SK-N-SH treated with all-trans-retinoic acid at 6 μM for 48 hours (cell line): ENCODE measurements around the gene TNFRSF12A.

Source experiments
- ATAC-seq: fragments of 200-7000 bp; cut with Tn5 transposase; 3 replicates; pipeline ENCODE4 v1.9.1; 2020; ENCODE audit warnings: mild to moderate bottlenecking, moderate library complexity
- ARNTL ChIP-seq: fragments of 450-650 bp; formaldehyde crosslinking; IDR thresholded peaks from 2 replicates; pipeline ENCODE4 v1.5.0; 2020; ENCODE audit warnings: low read depth, mild to moderate bottlenecking, moderate library complexity, borderline replicate concordance
- BACH2 ChIP-seq: fragments of 250-450 bp; sonication (Bioruptor Pico); IDR thresholded peaks from 2 replicates; pipeline ENCODE4 v1.9.0; 2021; ENCODE audit warnings: mild to moderate bottlenecking, borderline replicate concordance
- CSDC2 ChIP-seq: fragments of 250-450 bp; sonication (Bioruptor Pico); IDR thresholded peaks from 2 replicates; pipeline ENCODE4 v1.5.0; 2020; ENCODE audit warnings: mild to moderate bottlenecking, moderate library complexity
- CSRNP3 ChIP-seq: fragments of 250-450 bp; sonication (Bioruptor Pico); IDR thresholded peaks from 2 replicates; pipeline ENCODE4 v1.5.1; 2021; ENCODE audit warnings: mild to moderate bottlenecking, moderate library complexity
- ESRRG ChIP-seq: fragments of 250-450 bp; sonication (Bioruptor Pico); IDR thresholded peaks from 2 replicates; pipeline ENCODE4 v1.6.1; 2021; ENCODE audit warnings: mild to moderate bottlenecking
- GLIS3 ChIP-seq: fragments of 250-450 bp; sonication (Bioruptor Pico); IDR thresholded peaks from 2 replicates; pipeline ENCODE4 v1.5.0; 2020; ENCODE audit warnings: mild to moderate bottlenecking, moderate library complexity
- ISL1 ChIP-seq: fragments of 250-450 bp; sonication (Bioruptor Pico); IDR thresholded peaks from 2 replicates; pipeline ENCODE4 v2.1.2; 2022; ENCODE audit warnings: mild to moderate bottlenecking, moderate library complexity
- OSR1 ChIP-seq: fragments of 250-450 bp; sonication (Bioruptor Pico); IDR thresholded peaks from 2 replicates; pipeline ENCODE4 v1.8.0; 2022; ENCODE audit warnings: moderate library complexity, mild to moderate bottlenecking, inconsistent platforms
- PATZ1 ChIP-seq: fragments of 250-450 bp; sonication (Bioruptor Pico); IDR thresholded peaks from 2 replicates; pipeline ENCODE4 v1.8.0; 2020; ENCODE audit warnings: mild to moderate bottlenecking, moderate library complexity, borderline replicate concordance
- POU6F1 ChIP-seq: fragments of 250-450 bp; sonication (Bioruptor Pico); IDR thresholded peaks from 2 replicates; pipeline ENCODE4 v1.8.0; 2021; ENCODE audit warnings: low read depth, mild to moderate bottlenecking, moderate library complexity, borderline replicate concordance
- PPARA ChIP-seq: fragments of 250-450 bp; sonication (Bioruptor Pico); IDR thresholded peaks from 2 replicates; pipeline ENCODE4 v1.5.0; 2020; ENCODE audit warnings: mild to moderate bottlenecking, borderline replicate concordance
- RARB ChIP-seq: fragments of 250-450 bp; sonication (Bioruptor Pico); IDR thresholded peaks from 2 replicates; pipeline ENCODE4 v1.8.0; 2021; ENCODE audit warnings: mild to moderate bottlenecking, moderate library complexity
- SNAI2 ChIP-seq: fragments of 250-450 bp; sonication (Bioruptor Pico); IDR thresholded peaks from 2 replicates; pipeline ENCODE4 v1.5.0; 2020; ENCODE audit warnings: mild to moderate bottlenecking, moderate library complexity
- TCF4 ChIP-seq: fragments of 250-450 bp; sonication (Bioruptor Pico); IDR thresholded peaks from 2 replicates; pipeline ENCODE4 v1.8.0; 2021; ENCODE audit warnings: mild to moderate bottlenecking, moderate library complexity, borderline replicate concordance
- TOX ChIP-seq: fragments of 250-450 bp; sonication (Bioruptor Pico); IDR thresholded peaks from 2 replicates; pipeline ENCODE4 v1.8.0; 2021; ENCODE audit warnings: mild to moderate bottlenecking, moderate library complexity, borderline replicate concordance
- TSHZ2 ChIP-seq: fragments of 250-450 bp; sonication (Bioruptor Pico); IDR thresholded peaks from 2 replicates; pipeline ENCODE4 v1.5.0; 2020; ENCODE audit warnings: mild to moderate bottlenecking, moderate library complexity
- ZC3H10 ChIP-seq: fragments of 250-450 bp; sonication (Bioruptor Pico); IDR thresholded peaks from 2 replicates; pipeline ENCODE4 v1.5.1; 2021; ENCODE audit warnings: mild to moderate bottlenecking, moderate library complexity
- ZFP3 ChIP-seq: fragments of 250-450 bp; sonication (Bioruptor Pico); IDR thresholded peaks from 2 replicates; pipeline ENCODE4 v1.5.0; 2020; ENCODE audit warnings: mild to moderate bottlenecking, moderate library complexity
- ZFP30 ChIP-seq: fragments of 450-650 bp; formaldehyde crosslinking; IDR thresholded peaks from 2 replicates; pipeline ENCODE4 v1.5.0; 2022; ENCODE audit warnings: mild to moderate bottlenecking, moderate library complexity
- ZNF565 ChIP-seq: fragments of 450-650 bp; formaldehyde crosslinking; conservative IDR thresholded peaks from 2 replicates; pipeline ENCODE4 v1.5.0; 2020; ENCODE audit warnings: low read depth, mild to moderate bottlenecking, moderate library complexity
- ZNF8 ChIP-seq: fragments of 450-650 bp; formaldehyde crosslinking; IDR thresholded peaks from 2 replicates; pipeline ENCODE4 v1.5.0; 2020; ENCODE audit warnings: mild to moderate bottlenecking, moderate library complexity

TNFRSF12A gene

GRCh38 chr16:3038896-3039295 lies 18.7 kb downstream of the TNFRSF12A start (continued):
- TF ChIP-seq PPARA (CRISPR knock-in tag): no peak

GRCh38 chr16:3042376-3042775 lies 22.2 kb downstream of the TNFRSF12A start:
- TF ChIP-seq TOX (CRISPR knock-in tag) (no peak), RARB (no peak)
- TF ChIP-seq, all 23 proteins: peak for 0
- ATAC-seq: no peak

- TF ChIP-seq PATZ1 (no peak), ZC3H10 (no peak), TOX (CRISPR knock-in tag) (no peak), ARNTL (CRISPR knock-in tag) (no peak), ZFP3 (no peak), TSHZ2 (no peak), ESRRG (no peak), GLIS3 (CRISPR knock-in tag) (no peak), RARB (no peak), CSRNP3 (CRISPR knock-in tag) (no peak), ZNF565 (no peak), ZFP30 (CRISPR knock-in tag) (no peak), SNAI2 (CRISPR knock-in tag) (no peak), POU6F1 (CRISPR knock-in tag) (no peak), PPARA (CRISPR knock-in tag) (no peak), ISL1 (CRISPR knock-in tag) (no peak), CSDC2 (CRISPR knock-in tag) (no peak), ZNF8 (CRISPR knock-in tag) (no peak), OSR1 (no peak), TCF4 (CRISPR knock-in tag) (no peak)
- no peak for ATAC-seq
These were observed 24.5 kb downstream of the TNFRSF12A start for GRCh38 chr16:3044708-3045107.

GRCh38 chr16:3045758-3046640 lies 25.8 kb downstream of the TNFRSF12A start, which contains the start of gene MMP25:
Gene MMP25, plus strand, starts transcription at chr16:3046561. Its CDS starts 357 bp downstream, at chr16:3046918.
- peak; percentile 50 for ATAC-seq

More at GRCh38 chr16:3045758-3046640, 25.8 kb downstream of the TNFRSF12A start, which contains the start of gene MMP25:
- no peak for TF ChIP-seq SNAI2 (CRISPR knock-in tag)
- TF ChIP-seq ZC3H10: no peak
- no peak for TF ChIP-seq ZNF565
- no peak for TF ChIP-seq ESRRG
- no peak for TF ChIP-seq TOX (CRISPR knock-in tag)
- no peak for TF ChIP-seq GLIS3 (CRISPR knock-in tag)
- no peak for TF ChIP-seq ZFP3
- TF ChIP-seq PPARA (CRISPR knock-in tag): no peak
- no peak for TF ChIP-seq TCF4 (CRISPR knock-in tag)
- TF ChIP-seq CSDC2 (CRISPR knock-in tag): no peak
- TF ChIP-seq OSR1: no peak
- no peak for TF ChIP-seq BACH2 (CRISPR knock-in tag)
